Hematopoietic multipotent progenitor cell treated with erythropoietin and hydrocortisone succinate and interleukin-3 and kit ligand, for 8 days (in vitro differentiated cells): ENCODE results near the gene CACNA1E.

Experiments
- DNase-seq: peaks from one replicate; pipeline ENCODE4 v3.0.0-alpha.2; 2015

The CACNA1E gene

DNA sequence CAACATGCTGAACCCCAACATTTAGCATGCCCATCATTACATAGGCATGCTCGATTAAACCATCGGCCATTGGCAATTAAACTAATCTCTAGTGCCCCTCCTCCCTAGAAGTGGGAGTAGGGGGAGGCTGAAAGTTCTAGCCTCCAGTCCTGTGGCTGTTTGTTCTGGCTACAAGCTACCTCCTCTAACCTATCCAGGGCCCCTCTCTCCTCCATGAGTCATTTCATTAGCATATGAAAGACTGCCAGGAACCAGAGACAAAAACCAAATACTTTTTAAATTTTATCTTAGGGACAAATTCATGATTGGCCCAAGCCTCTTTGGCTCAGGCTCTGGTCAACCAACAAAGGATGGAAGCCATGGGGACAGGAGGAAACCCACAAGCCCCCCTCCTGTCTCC is 231.1 kb downstream of the CACNA1E start:
- no peak for DNase-seq

DNA sequence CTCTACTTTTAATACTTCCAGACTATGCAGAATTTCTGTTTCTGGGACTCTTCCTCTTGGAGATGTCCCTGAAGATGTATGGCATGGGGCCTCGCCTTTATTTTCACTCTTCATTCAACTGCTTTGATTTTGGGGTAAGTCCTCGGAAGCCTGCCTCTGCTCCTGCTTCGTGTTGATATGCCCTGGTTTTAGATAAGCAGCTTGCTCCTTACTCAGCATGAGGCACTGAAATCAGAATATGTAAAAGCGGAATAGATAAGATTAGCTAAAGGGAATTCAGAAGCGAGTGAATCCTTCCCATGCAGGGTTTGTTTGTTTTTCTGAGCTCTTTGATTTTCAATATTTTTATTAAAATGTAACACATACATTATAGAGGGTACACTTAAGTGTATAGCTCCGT is 234.7 kb downstream of the CACNA1E start:
- DNase-seq = peak; percentile 10

DNA sequence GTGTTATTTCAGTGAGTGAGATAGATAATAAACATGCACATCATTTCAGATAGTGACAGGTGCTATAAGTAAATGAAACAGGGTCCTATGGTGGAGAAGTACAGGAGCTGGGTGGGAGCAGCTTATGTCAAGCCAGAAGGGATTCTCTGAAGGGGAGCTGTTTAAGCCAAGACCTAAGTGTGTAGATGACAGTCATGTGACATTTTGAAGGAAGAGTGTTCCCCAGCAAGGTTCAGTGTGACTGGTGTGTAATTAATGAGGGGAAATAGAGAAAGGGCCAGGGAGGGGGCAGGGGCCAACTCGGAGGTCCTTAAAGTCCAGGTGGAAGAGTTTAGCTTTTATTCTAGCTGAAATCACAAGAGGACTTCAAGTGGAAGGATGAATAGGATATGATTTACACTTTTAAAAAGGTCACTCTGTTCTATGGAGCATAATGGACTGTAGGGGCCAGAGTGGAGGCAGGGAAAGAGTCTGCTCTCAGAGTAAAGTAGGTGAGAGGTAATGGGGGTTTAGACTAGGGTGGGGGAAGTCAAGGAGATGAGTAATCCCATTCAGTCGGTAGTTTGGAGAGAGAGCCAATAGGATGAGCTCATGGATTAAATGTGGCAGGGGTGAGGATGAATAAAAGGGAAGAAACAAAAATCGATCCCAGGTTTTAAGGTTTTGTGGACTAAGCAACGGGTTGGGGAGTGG is 243.1 kb downstream of the CACNA1E start:
- no peak for DNase-seq

DNA sequence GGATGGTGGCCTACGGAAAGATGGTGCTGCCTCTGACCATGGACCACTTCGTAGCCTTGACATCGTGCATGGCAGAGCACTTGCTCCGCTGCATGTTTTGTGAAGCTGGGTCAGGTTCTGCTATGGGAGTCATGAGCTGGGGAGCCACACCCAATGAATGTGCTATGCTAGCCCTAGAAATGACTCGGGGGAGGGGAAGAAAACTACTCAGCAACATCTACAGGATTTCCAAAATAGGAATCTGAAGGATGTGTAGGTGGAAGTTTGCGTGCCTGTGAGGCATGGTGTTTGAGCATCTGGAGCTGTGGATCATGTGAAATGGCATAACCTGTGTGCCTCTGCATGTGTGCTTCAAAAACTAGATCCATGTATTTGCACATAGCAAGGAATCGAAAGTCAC is 247.3 kb downstream of the CACNA1E start:
- DNase-seq = no peak

DNA sequence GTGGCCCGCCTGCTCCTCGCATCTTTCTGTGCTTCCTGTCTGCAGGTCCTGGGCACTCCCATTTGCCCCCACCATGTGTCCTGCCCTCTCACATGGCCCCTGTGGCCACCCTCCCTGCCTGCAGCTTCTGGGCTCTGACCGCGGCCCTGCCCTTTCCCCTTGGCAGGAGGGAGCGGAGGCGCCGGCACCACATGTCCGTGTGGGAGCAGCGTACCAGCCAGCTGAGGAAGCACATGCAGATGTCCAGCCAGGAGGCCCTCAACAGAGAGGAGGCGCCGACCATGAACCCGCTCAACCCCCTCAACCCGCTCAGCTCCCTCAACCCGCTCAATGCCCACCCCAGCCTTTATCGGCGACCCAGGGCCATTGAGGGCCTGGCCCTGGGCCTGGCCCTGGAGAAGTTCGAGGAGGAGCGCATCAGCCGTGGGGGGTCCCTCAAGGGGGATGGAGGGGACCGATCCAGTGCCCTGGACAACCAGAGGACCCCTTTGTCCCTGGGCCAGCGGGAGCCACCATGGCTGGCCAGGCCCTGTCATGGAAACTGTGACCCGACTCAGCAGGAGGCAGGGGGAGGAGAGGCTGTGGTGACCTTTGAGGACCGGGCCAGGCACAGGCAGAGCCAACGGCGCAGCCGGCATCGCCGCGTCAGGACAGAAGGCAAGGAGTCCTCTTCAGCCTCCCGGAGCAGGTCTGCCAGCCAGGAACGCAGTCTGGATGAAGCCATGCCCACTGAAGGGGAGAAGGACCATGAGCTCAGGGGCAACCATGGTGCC is 249.1 kb downstream of the CACNA1E start:
- DNase-seq = no peak

DNA sequence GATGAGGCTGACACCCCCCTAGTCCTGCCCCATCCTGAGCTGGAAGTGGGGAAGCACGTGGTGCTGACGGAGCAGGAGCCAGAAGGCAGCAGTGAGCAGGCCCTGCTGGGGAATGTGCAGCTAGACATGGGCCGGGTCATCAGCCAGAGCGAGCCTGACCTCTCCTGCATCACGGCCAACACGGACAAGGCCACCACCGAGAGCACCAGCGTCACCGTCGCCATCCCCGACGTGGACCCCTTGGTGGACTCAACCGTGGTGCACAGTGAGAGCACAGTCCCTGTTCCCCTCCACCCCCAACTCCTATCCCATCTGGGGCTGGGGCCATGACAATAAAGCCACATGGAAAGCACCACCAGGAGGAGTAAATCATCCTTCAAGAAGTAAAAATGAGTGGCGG is 250.2 kb downstream of the CACNA1E start:
- no peak for DNase-seq

DNA sequence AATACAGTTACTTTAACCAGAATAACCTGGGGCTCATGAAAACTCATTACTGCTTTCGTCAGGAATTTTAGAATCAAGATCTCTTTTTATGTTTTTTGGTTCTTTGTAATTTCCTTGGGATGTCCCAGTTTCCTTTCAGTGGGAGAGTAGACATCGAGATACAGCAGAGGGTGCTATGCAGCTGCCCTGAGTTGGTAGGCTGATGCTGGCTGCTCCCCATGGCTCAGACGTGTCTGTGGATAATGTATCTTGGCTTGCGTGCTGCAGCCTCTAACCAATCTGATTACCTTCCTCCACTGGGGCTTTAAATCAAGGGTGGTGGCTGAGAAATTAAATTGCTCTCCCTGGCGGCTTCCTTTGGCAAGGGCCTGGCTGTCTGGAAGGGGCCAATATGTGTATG is 253.7 kb downstream of the CACNA1E start:
- no peak for DNase-seq

DNA sequence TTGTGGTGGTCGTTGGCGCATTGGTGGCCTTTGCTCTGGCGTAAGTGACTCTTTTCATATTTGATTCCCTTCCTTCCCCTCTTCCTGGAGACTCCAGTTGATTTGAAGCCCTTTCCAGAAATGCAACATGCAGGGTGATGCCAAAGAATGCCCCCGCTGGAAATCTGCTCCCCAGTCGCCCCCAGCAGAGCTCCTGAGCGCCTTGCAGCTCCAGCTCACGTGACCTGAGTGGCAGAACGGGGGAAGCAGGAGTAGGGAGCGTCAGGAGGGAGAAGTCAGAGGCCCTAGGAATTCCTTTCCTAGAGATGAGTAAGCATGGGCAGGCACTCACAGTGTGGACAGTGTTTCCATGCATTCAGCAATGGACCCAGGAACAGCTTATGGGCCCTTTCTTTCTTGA is 255.9 kb downstream of the CACNA1E start:
- DNase-seq = no peak

DNA sequence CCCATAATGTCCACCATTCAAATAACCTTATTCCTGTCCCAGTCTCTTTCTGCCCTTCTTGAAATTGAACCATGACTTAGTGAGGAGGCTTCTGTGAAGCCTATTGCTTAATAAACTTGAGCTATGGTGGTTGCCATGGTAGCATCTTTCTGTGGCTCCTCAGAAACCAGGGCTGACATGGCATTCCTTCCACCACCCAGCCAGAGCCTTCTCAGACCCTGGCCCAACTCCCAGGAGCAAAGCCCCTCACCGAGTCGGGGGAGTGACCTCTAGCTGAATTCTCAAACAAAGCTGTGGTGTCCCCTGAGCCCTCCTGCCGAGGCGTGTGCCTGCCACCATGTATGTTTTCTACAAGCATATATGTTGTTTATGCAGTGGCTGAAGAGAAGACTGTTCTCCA is 259.1 kb downstream of the CACNA1E start:
- no peak for DNase-seq

DNA sequence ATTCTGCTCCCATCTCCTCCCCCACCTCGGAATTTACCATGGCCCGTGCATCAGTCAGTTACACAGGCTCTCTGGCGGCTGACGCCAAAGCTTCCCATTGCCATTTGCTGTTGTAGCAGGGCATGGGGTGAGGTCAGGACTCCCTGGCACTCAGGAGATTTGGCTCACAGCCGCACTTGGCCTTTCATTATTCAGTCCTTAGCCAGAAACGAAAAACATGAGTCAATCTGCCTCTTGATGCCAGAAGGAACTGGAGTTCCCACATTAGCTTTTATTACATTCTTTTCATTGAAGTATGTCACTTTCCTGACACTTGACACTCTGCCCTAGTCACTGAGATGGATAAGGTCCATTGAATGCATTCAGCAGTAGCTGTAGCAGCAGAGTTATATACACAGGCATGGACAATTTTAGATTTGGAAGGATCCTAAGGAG is 260.6 kb downstream of the CACNA1E start:
- DNase-seq = no peak

DNA sequence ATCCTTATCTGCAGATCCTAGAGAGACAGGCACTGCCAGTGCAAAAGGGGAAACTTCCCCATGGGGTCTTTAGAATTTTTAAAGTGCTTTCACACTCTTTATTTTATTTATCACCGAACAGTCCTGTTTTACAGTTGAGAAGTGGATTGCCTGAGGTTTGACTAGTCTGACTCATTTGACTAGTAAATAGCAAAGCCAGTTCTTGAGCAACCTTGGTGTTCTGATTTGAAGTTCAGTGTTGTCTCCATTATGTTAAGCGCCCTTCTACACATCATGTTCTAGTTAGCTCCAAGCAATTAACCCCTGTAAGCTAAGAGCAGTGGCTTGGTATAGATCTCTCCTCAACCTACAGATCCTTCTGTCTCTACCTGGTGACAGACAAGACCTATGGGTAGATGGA is 262.9 kb downstream of the CACNA1E start:
- no peak for DNase-seq

DNA sequence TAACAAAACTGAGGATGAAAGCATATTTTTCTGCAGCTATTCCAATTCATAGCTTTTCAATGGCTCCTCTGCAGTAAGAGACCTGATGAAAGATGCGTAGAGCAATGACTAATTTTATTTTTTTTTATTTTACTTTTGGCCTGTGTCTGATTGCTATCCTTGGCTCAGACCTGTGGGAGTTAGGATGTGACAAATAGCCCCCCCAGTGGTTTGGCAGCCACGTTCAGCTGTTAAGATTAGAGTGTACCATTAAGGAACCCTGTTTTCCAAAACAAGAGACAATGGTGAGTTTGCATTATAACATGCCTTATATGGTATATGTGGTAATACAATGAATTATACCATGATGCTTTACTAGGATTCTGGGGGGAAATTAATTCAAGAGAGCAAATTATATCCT is 264.7 kb downstream of the CACNA1E start:
- no peak for DNase-seq

DNA sequence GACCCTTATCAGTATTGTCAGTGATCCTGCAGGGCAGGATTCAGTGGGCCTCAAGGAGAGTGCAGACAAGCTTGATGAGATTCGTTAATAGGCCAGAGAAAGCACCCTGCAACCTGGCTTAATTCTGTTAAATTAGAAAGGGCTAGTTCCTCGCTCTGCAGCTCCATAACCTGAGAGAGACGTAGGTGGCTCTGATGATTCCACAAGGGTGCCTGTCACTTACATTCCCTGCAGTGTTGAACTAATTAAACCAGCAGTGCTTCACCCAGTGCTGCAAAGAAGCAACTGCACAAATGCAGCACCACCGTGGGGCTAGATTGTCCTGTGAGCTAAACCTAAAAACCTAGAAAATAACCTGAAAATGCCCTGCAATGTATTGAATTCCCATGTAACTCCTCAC is 270.8 kb downstream of the CACNA1E start:
- DNase-seq = no peak

DNA sequence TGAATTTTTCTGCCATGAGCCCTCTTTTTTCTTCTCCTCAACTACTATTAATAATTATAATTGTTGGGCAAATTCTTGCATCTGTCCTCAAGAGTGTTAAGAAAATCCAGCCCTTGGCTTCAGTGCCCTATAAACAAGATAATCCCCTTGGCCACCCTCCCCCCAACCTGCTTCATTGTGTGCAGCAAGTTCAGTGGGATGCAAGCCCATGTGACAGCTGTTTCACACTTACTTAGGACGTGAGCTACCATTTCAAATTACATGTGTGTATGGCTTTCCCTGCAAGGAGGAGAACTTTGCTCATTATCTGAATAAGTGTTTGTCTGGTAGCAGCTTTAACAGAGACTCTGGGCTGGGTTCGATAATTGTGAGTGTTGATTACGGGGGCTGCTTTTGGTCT is 276.2 kb downstream of the CACNA1E start:
- no peak for DNase-seq

DNA sequence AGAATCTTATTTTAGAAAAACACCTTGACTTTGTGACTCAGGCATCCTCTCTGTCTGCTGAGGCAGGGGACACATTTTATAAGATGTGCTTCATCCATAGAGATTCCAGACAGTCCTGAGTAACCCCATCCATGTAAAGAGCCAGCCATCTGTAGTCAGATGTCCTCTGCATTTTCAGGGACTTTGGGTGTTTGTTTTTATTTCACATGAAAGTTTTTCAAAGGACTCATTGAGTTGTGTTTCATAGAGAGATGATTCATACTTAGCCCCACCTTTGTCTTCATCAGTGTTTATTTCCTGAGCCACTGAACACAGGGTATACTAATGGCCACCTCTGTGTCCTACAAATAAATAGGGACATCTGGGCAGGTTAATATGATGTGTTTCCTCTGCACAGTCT is 280.4 kb downstream of the CACNA1E start:
- no peak for DNase-seq

DNA sequence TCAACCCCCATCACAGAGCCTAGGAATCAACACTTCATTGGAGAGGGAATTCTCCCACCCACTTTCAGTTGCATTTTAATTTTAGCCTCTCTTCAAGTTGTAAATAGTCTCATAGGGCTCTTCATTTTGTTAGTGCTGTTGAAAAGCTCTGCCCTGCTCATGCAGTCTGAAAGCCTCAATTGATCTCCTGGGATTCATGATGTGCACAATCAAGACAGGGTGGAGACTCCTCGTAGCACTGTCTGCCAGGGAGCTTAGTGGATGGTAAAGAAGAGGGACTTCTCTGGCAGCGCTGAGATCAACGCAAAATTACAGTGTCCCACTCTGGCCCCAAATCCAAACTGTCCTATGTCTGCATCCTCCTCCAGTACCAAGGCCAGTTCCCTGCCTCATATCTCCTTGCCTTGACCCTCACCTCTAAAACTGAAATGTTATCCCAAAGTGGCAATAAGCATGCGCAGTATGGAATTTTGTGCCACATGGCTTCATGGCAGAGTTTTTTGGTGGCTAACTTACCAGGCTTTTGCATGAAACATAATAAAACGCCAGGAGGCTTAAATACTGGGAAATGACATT is 282.2 kb downstream of the CACNA1E start:
- DNase-seq = no peak

DNA sequence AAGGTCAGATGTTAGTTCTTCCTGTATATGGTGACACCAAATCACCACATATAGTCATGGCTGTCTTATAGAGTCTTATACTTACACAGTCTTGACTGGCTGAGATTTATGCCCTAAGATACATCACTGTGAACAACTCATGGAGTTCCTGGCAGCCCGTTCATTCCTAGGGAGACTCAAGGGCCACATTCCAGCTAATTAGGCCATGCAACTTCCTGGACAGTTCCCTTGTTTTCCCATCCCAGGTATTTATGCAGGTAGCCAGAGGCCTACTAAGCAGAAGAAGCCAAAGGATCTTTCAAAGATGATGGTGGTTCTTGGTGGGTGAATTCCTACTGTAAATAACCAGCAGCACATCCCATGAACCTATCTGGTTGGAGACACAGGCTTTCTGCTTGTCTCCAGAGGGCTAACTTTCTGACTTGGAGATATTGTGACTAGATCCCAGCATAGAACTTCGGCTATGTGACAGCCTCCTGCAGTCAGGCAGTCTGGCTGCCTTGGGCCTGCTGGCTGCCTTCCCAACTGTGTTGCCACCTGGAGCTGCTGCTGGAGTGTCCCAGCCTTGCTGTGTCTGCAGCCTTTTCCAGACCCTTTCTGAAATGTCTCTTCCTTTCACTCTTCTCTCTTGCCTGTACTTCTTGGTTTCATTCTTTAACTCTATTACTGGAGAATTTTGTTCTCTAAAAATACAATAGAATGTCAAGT is 283.8 kb downstream of the CACNA1E start:
- DNase-seq = no peak

DNA sequence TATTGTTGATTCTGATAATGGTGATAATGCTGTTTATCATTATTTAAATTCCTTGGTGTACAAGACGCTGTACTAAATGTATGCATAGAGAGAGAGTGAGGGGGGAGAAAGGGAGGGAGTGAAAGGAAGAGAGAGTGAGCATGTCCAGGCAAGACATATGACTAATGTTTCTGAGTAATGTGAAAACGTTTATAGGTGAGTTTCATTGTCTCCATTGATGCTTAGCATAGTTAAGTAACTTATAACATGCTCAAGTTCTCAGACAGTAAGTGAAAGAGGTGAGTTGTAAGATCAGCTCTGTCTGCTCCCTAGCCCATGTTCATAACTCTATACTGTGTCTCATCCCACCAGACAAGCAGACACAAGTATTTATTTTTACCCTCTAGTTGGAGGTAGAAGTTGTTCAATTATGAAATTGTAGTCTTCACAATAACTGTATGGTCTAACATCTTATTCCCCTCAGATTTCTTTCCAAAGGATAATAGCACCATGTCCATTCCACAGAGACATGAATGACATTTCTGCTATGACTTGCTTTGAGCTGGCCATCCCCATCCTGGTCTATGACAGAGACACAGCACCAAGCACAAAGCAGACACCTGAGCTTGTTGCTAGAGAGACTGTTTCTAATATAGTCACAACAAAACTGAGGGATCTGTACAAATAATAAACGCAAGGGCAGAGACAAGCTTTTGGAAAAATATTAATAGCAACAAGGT is 285.1 kb downstream of the CACNA1E start:
- no peak for DNase-seq

DNA sequence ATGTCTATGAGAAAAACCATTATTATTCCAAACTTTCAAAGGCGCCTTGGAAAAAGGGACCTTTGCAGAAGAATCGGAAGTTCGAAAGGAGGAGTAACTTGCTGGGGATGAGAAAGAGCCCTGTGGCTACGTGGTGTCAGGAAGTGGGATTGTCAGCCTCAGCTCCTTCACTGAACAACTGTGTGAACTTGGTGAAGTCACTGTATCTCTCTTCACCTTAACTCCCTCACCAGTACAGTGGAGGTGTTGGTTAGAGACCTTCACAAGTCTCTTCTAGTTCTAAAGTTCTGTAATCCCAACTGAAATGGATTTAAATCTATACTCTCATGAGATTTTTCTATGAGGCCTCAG is 285.6 kb downstream of the CACNA1E start:
- DNase-seq = no peak

DNA sequence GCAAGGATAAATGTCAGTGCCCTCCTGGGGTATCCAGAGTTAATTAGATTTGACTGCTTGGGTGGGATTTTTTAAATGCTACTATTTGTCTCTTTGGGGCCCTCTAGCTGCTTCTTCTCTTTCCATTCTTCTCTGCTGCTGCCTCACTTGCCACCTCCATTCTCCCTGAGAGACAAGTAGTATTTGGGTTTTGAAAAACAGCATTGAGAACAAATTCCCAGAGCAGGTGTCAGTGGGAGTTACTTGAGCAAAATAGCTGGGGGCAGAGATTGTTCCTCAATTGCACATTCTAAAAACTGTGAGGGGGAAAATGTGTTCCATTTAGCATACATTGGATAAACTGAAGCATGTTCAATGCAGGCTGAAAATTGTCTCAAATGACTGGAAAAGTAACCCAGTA is 286.5 kb downstream of the CACNA1E start:
- DNase-seq = no peak

DNA sequence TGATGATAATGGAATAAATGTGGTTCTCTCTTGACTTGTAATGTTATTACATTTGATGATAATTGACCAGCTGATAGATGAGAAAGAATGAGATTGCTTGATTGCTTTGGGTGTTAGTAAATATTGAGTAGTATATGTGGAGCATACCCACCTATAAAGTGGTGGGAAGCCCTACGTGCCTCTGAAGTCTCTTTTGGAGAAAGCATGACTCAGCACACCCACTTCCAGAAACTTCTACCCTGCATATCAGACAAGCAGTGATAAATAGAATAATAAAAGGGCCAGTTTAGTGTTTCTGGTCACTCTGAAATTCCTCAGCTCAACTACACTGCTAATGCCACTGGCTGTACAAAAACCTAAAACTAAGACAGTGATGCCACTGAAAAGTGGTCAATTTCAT is 289.4 kb downstream of the CACNA1E start:
- DNase-seq = no peak

DNA sequence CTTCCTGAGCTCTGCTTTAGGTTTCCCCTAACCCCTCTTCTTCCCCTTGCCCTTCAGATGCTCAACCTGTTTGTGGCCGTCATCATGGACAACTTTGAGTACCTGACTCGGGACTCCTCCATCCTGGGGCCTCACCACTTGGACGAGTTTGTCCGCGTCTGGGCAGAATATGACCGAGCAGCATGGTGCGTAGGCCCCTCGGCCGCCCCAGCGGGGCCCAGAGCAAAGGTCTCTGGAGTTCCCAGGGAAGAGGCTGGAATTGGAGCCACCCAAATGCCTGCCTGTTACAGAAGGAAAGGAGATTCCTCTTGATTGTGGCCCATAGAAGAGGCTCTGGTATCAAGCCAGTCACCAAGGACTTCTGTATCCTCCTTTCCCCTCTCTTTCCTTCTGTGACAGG is 292.7 kb downstream of the CACNA1E start:
- DNase-seq = no peak

DNA sequence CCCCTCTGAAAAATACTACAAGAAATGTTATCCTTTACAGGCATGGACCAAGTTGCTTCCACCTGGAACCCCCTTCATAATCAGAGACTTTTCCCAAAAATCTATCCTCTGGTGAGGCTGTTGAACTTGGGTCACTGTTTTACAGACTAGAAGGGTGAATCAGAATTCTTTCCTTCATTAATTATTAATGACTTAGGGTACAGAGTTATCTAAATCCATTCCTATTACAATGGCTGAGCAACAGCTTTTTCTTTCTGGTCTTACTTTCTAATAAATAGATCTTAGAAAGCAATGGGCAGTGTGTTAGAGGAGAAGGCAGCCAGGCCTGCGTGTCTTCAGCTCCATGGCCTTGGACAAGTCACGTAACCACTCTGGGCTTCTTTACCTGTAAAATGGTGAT is 294.0 kb downstream of the CACNA1E start:
- DNase-seq = no peak
